Bronchial epithelial cell (primary cell): ENCODE data around the gene PLEKHG2. TPM values are rescaled to one million over a fixed set of nuclear protein-coding genes. Genes with fewer than 3 reads are reported as not detected.

Experiments used
- DNase-seq: peaks from one replicate; pipeline ENCODE4 v3.0.0-alpha.2; 2010; ENCODE audit warnings: low read depth
- FAIRE-seq: peaks from 2 replicates; lab custom pipeline; 2011; peaks lifted over from hg19 to GRCh38; lab: Jason Lieb, UNC
- H3K27me3 ChIP-seq: 2 replicates; pipeline ENCODE4 v1.5.1; 2011; ENCODE audit warnings: low read length; ENCODE audit not compliant: control insufficient read depth, insufficient read depth
- H3K36me3 ChIP-seq: 2 replicates; pipeline ENCODE4 v1.5.1; 2011; ENCODE audit warnings: low read length; ENCODE audit not compliant: control insufficient read depth, insufficient read depth
- H3K4me3 ChIP-seq: 2 replicates; pipeline ENCODE4 v1.5.1; 2011; ENCODE audit warnings: mild to moderate bottlenecking, low read depth, low read length, control low read depth
- total RNA-seq: library from RNA; depleted of rRNA; stranded (reverse); fragments of >200 nt; gene quantifications from 2 replicates; pipeline ENCODE4 v1.2.1, GENCODE V29; 2014
- TF ChIP-seq, protein P1 (sequence below): IDR thresholded peaks from 2 replicates; pipeline ENCODE4 v1.5.1; 2011; ENCODE audit warnings: mild to moderate bottlenecking, moderate library complexity, low read length, control low read depth, inconsistent platforms; ENCODE audit not compliant: insufficient read depth, severe bottlenecking

The PLEKHG2 gene
- total RNA-seq, 1 donor from 2014 or later, result 5.3 TPM

- Histone ChIP-seq H3K4me3 (peak overlapping the region; percentile 98), H3K36me3 (peaks cover 16% of the 10 kb centered on the region), H3K27me3 (no peaks in the 10 kb centered on the region)
- DNase-seq (peak; percentile 33), FAIRE-seq (no peak)
- TF ChIP-seq, protein P1, sequence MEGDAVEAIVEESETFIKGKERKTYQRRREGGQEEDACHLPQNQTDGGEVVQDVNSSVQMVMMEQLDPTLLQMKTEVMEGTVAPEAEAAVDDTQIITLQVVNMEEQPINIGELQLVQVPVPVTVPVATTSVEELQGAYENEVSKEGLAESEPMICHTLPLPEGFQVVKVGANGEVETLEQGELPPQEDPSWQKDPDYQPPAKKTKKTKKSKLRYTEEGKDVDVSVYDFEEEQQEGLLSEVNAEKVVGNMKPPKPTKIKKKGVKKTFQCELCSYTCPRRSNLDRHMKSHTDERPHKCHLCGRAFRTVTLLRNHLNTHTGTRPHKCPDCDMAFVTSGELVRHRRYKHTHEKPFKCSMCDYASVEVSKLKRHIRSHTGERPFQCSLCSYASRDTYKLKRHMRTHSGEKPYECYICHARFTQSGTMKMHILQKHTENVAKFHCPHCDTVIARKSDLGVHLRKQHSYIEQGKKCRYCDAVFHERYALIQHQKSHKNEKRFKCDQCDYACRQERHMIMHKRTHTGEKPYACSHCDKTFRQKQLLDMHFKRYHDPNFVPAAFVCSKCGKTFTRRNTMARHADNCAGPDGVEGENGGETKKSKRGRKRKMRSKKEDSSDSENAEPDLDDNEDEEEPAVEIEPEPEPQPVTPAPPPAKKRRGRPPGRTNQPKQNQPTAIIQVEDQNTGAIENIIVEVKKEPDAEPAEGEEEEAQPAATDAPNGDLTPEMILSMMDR, result no peak
These were observed 6.4 kb upstream of the PLEKHG2 start for GRCh38 chr19:39405958-39406655.

- Histone ChIP-seq H3K27me3 (no peaks in the 10 kb centered on the region), H3K36me3 (peaks cover 16% of the 10 kb centered on the region), H3K4me3 (peak within 1 kb of the TSS; percentile 98)
- FAIRE-seq (no peak), DNase-seq (peak; percentile 63)
- TF ChIP-seq, protein P1, result no peak
These were observed 5.6 kb upstream of the PLEKHG2 start, which contains the start of gene ZFP36 for GRCh38 chr19:39406656-39407409. ZFP36 (plus strand) TSS chr19:39406847; CDS start chr19:39406905, 58 bp downstream.

- DNase-seq, result no peak
- Histone ChIP-seq H3K36me3 (peaks cover 16% of the 10 kb centered on the region), H3K4me3 (peak overlapping the region; percentile 98), H3K27me3 (no peaks in the 10 kb centered on the region)
- TF ChIP-seq, protein P1, result no peak
- FAIRE-seq, result no peak
These were observed 5.1 kb upstream of the PLEKHG2 start for GRCh38 chr19:39407410-39407659.

- DNase-seq (no peak), FAIRE-seq (no peak)
- Histone ChIP-seq H3K27me3 (no peaks in the 10 kb centered on the region), H3K36me3 (peaks cover 16% of the 10 kb centered on the region), H3K4me3 (peak overlapping the region; percentile 98)
- TF ChIP-seq, protein P1, result no peak
These were observed 4.6 kb upstream of the PLEKHG2 start for GRCh38 chr19:39407660-39408391.

DNA sequence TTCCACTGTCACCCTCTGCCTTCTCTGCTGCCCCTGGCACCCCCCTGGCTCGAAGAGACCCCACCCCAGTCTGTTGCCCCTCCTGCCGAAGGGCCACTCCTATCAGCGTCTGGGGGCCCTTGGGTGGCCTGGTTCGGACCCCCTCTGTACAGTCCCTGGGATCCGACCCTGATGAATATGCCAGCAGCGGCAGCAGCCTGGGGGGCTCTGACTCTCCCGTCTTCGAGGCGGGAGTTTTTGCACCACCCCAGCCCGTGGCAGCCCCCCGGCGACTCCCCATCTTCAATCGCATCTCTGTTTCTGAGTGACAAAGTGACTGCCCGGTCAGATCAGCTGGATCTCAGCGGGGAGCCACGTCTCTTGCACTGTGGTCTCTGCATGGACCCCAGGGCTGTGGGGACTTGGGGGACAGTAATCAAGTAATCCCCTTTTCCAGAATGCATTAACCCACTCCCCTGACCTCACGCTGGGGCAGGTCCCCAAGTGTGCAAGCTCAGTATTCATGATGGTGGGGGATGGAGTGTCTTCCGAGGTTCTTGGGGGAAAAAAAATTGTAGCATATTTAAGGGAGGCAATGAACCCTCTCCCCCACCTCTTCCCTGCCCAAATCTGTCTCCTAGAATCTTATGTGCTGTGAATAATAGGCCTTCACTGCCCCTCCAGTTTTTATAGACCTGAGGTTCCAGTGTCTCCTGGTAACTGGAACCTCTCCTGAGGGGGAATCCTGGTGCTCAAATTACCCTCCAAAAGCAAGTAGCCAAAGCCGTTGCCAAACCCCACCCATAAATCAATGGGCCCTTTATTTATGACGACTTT, 3.9 kb upstream of the PLEKHG2 start:
- Histone ChIP-seq H3K4me3 (peak overlapping the region; percentile 98), H3K27me3 (no peaks in the 10 kb centered on the region), H3K36me3 (peaks cover 16% of the 10 kb centered on the region)
- TF ChIP-seq, protein P1, result no peak
- no peak for FAIRE-seq
- DNase-seq, result peak; percentile 65
